Forelimb muscle (tissue), 1 donor: ENCODE results near the gene ZDHHC11. TPM values are rescaled to one million over a fixed set of nuclear protein-coding genes. Genes with fewer than 3 reads are reported as not detected.

Experiments used
- DNase-seq: peaks from one replicate; pipeline ENCODE4 v3.0.0-alpha.2; 2013; ENCODE audit warnings: low read depth
- polyA plus RNA-seq: library from polyadenylated mRNA; unstranded; fragments of 120-200 nt; gene quantifications from one replicate; pipeline ENCODE4 v1.2.1, GENCODE V29; 2013; ENCODE audit not compliant: insufficient read length

The ZDHHC11 gene, protein sequence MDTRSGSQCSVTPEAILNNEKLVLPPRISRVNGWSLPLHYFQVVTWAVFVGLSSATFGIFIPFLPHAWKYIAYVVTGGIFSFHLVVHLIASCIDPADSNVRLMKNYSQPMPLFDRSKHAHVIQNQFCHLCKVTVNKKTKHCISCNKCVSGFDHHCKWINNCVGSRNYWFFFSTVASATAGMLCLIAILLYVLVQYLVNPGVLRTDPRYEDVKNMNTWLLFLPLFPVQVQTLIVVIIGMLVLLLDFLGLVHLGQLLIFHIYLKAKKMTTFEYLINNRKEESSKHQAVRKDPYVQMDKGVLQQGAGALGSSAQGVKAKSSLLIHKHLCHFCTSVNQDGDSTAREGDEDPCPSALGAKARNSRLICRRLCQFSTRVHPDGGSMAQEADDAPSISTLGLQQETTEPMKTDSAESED
- 8.7 TPM for polyA plus RNA-seq

DNA sequence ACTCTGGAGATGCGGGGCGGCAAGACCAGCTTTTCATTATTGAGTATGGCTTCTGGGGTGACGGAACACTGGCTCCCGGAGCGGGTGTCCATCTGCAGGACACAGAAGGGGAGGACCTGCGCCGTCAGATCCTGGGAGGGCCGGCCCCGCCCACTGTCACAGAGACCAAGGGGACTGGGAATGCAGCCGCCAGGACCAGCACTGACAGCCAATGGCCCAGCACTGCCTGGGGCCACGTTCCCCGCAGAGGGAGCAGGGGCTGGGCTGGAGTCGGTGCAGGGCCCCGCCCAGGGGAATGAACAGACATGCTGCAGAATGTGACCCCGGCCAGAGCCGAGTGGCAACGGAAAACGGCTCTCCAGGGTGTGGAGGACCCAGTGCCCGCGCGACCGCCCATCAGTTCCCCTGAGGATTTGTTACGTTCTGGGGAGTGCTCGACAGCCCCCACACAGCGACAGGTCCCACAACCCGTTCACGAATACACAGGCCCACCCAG is at the start of gene ZDHHC11:
ZDHHC11 (minus strand) TSS at position 476 of the 496 bp plus-strand sequence; CDS start at position 92, 384 bp downstream.
- DNase-seq: no peak

DNA sequence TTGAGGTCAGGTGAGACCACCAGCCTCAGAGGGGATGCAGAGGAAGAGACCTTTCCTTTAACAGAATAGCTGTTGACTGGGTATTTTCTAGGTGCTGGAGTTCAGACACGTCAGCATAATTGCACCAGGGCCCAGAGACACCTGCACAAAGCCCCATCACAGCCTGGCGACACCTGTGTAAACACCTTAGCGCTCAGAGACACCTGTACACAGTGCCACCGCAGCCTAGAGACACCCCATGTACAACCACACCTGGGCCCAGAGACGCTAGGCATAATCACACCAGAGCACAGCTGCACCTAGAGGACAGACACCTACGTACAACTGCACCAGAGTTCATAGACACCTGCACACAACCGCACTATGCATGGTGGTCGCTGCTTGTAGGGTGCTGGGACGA is 42.9 kb upstream of the ZDHHC11 start:
- DNase-seq: no peak

DNA sequence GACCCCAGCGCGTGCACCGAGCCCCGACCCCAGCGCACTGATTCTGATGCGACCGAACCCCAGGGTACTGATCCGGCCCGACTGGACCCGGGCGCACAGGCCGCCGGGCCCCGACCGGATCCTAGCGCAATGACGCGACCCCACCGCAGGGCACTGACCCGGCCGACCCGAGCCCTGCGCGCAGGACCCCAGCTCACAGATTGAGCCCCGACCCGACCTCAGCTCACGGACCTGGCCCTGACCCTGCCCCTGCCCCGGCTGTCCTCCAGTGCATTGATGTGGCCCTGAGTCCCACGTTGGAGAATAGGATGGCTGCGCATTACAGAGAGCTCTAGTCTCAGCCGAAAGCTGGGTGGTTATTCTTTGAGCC is 42.3 kb upstream of the ZDHHC11 start:
- DNase-seq: no peak

DNA sequence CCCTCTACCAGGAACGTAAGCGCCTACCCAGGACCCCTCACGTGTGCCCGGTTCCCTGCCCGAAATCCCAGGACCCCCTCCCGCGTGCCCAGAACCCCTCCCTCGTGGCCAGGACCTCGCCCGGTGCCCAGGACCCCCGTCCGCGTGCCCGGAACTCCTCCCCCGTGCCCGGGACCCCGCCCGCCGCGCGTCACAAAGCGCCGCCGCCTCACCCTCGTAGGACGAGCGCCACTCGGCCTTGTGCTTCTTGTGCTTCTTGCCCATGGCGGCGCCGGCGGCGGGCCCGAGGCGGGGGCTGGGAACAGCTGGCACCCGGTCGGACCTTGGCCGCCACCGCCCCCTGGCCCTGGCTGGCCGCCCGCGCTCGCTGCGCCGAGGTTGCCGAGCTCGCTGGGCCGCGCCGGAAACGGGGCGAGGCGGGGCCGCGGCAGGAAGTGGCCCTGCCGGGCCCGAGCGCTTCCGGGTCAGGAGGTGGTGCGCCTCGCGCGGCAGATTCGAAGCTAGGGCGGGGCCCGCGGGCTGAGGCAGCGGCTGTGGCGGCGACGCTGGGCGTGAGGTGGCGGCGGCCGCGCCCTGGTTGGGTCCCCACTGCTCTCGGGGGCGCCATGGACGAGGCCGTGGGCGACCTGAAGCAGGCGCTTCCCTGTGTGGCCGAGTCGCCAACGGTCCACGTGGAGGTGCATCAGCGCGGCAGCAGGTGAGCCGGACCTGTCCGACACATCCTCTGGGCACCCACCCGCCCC is 41.8 kb upstream of the ZDHHC11 start, which contains the start of the genes BRD9 and TRIP13:
BRD9 (minus strand) TSS at position 408 of the 743 bp plus-strand sequence; CDS start at position 264, 144 bp downstream.
TRIP13 (plus strand) TSS at position 491 of the 743 bp plus-strand sequence; CDS start at position 606, 115 bp downstream.
- peak; percentile 48 for DNase-seq

DNA sequence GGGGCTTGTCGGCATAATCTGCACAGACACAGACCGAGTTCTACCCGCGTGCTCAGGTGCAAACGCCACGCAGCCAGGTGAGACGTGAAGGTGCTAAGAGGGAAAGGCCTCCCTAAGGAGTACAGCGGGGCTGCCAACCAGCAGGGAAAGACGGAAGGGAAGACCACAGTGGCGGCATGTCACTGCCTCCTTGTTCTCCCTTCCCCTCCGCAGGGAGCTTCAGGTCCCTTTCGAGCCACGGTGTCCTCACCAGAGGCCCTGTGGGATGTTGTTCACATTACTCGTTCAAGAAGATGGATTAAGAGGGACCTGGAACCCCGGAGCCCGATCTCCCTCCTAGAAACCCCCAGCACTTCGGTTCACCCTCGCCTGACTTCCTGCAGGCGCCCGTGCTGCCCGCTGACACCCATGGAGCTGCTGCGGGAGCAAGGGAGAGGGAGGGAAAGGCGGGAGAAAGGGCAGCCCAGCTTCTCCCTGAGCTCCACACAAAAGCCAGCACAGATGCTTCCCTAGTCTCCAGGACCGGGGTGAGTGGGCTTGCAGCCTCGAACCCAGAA is 41.1 kb upstream of the ZDHHC11 start:
- no peak for DNase-seq

DNA sequence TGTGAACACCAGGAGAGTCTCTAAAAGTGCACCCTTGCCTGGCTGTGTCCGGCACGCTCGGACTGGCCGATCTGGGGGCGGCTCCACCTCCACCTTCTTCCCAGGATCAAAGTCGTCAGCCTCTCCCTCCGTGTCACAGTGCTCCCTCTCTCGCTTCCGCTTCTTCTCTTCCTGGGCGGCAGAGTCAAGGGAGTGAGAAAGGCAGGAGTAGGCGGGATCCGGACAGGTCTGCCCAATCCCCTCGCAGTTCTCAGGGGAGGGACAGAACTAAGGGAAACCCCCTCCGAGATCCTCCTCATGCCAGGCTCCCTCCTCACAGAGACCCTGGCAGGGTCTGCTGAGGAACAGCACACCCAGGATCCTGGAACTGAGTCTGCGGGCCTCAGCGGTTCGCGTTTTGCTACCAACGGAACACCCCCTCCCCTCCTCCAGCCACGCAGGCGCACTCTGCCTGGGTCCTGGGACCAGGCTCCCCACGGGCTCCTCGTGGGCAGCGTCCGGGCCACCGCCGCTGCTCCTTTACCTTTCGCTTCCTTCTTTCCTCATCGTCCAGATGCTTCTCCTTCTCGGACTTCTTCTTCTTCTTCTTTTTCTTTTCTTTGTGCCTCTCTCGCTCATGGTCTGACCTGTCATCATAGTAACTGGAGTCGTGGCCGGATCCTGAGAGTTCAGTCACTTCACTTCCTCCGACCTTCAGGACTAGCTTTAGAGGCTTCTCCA is 40.5 kb upstream of the ZDHHC11 start:
- no peak for DNase-seq

DNA sequence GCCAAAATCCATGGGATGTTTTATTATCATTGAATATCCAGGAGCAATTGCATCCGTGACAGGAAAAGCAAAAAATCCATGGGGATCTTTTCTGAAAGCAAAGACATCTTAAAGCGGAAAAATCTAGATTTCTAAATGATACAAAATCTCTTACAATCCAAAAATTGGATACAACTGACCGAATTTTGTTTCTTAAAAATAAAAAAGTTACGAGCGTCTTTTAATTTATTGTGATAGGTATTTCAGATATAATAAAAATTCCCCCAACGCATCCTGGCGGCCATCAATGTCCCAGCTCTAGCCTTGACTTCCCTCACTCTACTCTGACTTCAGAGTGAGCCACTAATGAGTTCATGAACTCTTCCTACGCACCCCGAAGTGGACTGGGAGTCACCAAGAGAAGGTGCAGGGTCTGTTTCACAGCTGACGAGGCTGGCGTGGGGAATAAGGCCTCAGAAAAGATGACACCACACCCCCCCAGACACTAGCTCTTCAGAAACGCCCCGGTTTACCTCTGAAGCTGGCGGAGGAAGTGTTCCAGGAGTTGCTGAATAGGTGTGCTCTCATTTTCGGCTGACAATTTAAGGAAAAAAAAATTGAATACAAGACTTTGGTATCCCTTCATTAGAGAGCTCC is 38.4 kb upstream of the ZDHHC11 start:
- DNase-seq: no peak

DNA sequence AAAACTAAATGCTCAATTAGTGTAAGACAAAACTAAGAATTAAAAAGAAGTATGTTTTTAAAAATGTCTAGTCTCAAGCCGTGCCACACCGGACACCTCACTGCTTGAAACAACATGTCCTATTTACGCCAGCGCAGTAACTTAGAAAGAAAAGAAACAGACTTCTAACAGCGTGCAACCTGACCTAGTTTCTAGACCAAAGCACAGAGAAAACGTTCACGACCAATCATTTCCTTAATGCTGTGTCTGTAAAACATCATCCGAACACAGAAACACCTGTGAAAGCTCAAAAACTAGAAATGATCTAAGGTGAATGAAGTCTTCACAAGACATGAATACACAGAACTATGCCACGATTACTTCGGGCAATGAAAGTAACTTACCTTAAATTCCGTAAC is 37.9 kb upstream of the ZDHHC11 start:
- DNase-seq: no peak

DNA sequence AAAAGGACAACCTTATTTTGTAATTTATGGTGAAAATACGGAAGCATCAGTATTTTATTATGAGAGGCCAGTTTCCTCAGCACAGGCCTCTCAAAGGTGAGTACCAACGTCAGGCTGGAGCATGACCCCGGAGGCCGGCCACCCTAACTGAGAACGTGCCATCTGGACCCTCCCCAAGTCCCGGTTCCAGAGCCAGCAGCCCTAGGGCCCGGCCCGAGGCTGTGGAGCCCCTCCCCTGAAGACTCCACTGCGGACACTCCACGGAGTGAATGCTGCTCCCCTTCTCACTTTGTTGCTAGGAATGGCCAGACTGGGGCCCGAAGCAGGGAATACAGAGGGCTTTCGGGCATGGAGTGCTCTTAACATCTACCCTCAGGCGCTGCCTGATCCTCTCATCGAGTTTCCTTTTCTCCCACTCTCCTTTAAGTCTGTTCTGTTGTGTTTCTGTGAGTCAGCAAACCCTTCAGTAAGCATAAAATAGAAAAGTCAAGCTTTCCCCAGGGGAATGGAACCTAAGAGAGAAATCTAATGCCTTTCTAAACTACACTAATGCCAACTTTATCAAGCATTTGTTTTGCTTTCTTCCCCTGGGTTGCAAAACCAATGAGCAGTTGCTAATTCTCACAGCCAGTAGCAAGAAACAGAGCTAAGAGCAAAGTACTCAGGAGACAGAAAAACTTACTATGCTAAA is 37.3 kb upstream of the ZDHHC11 start:
- DNase-seq: no peak

DNA sequence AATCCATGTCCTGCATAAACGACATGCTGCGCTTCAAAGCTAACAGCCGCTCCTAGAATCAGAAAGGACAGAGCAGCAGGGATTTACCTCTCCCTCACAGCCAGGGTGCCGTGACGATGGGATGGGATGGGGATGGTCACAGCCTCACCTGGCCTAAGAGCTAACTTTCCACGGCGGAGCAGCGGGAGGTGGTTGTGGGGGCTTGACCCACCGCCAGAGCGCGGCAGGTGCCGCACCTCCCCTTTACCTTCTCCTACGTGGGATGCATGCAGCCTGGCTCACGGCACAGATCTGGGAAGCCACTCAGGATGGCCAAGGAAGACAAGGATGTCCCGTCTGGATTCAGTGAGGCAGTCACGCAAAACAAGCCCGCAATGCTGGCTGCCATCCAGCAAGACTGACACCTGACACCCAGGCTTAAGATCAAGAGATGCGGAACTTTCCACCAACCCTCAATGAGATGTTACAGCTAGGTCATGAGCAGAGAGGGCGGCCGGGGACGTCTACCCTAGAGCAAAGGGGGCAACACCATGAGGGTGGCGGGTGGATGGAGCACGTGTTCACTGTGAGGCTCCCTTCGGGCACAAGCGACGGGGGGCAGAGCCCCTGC is 36.0 kb upstream of the ZDHHC11 start:
- no peak for DNase-seq

DNA sequence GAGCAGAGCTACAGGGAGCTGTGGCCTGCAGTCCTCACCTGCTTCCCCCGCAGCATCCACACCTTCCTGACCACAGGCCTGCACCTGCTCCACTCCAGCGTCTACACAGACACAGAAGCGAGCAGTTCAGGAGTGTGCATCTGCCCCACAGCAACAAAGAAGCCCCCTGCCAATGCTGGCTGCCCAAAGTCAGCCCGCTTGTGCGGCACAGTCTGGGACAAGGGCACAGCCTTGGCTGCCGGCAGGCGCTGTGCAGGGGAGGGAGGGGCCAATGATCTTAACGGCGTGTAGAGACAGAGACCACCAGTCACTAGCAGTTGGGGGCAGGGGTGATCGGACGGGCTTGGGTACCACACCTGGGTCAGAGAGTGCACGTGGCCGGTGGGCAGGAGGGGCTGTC is 35.2 kb upstream of the ZDHHC11 start:
- DNase-seq: no peak

DNA sequence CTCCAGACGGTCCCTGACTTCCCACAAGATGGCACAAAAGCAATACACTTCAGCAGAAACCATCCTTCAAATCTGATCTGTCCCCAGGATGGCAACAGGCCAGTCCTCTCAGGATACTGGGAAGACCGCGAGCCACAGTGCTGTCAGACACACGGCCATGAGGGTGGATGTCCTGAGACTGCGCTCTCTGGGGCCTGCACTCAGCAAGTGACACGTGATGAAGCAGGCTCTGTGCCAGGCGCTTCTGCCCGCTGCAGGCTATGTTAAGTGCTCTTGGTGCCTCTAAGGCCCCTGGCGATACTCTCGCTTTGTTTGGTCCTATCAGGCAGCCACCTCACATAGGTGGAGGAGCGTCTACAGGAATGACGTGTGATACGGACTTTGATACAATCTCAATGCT is 34.7 kb upstream of the ZDHHC11 start:
- DNase-seq: no peak

DNA sequence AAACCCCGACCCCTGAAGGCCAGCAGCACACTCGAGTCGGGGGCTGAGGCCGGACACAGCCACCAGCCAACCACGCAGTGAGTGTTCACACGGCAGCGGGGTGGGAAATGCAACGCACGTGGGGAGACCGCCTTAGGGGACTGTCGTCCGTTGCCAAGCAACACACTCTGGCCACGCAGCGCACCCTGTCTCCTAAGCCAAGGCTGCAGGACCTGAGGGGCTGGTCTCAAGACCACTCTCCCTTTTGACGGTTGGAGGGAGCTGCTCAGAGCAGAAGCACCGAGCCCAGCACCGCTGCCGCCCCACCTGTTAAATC is 34.3 kb upstream of the ZDHHC11 start:
- DNase-seq: no peak

DNA sequence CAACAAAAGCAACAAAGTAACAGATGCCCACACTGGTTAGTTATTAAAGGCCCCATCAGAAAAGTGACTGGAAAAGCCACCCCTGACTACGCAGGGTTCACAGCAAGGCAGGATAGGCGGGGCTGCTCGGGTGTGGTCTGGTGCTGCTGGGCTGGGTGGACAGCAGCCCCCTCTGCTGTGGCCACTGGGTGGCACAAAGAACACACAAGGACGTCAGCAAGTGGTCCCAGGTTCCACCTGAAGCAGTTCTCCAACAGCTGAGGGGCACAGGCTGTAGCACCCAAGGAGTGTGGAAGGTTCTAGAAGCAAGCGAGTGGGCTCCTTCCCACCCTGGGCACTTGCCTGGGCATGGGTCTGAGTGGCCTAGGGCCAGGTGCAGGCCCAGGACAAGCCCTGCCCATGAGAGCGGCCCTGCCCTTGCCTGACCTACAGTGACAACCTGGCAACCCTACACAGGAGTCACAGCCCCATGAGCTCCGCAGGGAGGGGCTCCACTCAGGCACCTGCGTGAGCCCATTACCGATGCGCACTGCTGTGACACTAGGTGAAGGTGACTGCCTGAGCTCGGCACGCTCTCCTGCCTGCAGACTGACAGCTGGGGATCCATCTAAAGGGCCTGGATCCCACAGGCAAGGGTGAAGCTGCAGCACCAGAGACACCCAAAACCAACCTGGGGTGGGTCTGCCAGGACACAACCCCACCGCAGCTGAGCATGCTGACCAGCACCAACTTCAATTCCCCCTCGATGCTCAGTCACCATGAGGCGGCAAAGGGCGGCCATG is 33.8 kb upstream of the ZDHHC11 start:
- no peak for DNase-seq

DNA sequence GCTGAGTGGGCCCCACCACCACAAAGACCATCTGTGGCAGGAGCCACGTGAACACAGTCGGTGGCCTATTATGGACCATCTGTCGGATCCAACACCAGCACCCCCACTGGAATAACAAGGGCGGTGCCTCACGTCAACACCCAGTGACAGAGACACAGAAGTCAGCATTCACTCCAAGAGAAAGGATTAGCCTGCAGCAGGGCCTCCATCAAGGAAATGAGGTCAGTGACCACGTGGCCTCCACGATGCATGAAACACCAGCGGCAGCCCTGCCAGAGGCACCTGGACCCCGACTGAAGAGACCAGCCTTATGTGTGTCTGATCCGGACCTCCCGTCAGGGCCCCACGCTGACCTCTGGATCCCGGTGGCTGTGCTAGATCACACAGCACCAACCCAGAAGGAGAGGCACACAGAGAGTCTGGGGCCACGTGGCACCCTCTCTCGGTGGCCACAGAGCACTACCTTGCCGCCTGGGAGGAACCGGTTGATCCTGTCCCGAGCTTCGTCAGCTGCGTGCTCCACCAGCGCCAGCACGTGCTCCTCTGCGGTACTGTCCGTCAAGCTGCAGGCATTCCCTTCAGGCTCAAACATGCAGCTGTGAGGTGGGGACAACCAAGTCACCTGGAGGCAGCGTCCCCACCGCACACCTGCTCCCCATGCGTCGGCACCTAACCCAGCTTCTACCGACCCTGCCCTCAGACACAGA is 32.8 kb upstream of the ZDHHC11 start:
- DNase-seq: no peak

DNA sequence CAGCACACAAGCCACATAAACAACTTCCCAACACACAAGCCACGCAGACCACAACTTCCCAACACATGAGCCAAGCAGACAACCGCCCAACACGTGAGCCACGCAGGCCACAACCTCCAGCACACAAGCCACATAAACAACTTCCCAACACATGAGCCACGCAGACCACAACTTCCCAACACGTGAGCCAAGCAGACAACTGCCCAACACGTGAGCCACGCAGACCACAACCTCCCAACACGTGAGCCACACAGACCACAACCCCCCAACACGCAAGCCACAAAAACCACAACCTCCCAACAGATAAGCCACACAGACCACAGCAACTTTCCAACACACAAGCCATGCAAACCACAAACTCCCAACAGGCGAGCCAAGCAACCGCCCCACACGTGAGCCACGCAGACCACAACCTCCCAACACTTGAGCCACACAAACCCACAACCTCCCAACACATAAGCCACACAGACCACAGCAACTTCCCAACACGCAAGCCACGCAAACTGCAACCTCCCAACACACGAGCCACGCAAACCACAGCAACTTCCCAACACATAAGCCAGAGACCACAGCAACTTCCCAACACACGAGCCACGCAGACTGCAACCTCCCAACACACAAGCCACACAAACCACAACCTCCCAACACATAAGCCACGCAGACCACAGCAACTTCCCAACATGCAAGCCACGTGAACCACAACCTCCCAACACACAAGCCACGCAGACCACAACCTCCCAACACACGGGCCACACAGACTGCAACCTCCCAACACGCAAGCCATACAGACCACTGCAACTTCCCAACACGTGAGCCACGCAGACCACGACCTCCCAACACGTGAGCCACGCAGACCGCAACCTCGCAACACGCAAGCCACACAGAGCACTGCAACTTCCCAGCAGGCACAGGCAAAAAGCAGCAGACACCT is 31.7 kb upstream of the ZDHHC11 start:
- DNase-seq: no peak

DNA sequence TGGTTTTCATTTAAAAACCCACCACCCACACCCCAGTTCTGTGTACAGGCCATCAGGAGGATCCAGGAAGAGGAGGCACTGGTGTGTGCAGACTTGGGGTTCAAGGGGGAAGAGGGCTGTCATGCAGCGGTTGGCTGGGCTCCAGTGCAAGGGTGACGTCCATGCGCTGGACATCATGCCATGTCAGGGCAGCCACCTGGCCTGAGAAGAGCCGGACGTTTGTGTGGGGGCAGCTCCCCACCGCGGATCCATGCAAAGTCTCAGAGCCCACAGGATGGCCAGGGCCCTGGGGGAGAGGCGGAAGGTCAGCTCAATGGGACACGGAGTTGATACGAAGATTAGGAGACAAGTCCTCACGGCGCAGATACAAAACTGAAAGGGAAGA is 30.8 kb upstream of the ZDHHC11 start:
- no peak for DNase-seq
